K562 (cell line): Measurements from ENCODE around the gene ATG14. TPM values are rescaled to one million over a fixed set of nuclear protein-coding genes. Genes with fewer than 3 reads are reported as not detected.

Experiments
- ATAC-seq: fragments of 200-7000 bp; cut with Tn5 transposase; 3 replicates; pipeline ENCODE4 v1.9.1; 2020; ENCODE audit warnings: moderate library complexity
- BruUV-seq: library from RNA; stranded (reverse); fragments of 400-500 nt; replicated peaks from 2 replicates; lab custom pipeline; 2021; lab: Mats Ljungman, UMichigan
- CTCF ChIA-PET: fragments of 300-600 bp; formaldehyde crosslinking; extraction: SDS; loops from one replicate; lab custom pipeline; 2021; ENCODE audit warnings: low intra/inter-chr PET ratio; lab: Yijun Ruan, JAX
- POLR2A ChIA-PET: fragments of 300-600, 350-650 bp; sonication (Branson Sonifier 250); formaldehyde crosslinking; extraction: SDS; loops from one replicate; lab custom pipeline; 2021; ENCODE audit warnings: antibody characterized with exemption, inconsistent platforms; lab: Yijun Ruan, JAX
- DNase-seq, 4 experiments: peaks; one replicate each; pipeline versions ENCODE4 v3.0.0 to v3.0.0-alpha.2; 2011 to 2018; ENCODE audit warnings: low spot score in 3 of 4, mixed read lengths in 3 of 4; ENCODE audit errors: extremely low read depth in 1 of 4
- FAIRE-seq: peaks from 2 replicates; lab custom pipeline; 2011; peaks lifted over from hg19 to GRCh38; lab: Jason Lieb, UNC
- H2AFZ ChIP-seq: 2 replicates; pipeline ENCODE4 v1.6.0; 2011; ENCODE audit warnings: low read depth, low read length, control low read depth, inconsistent platforms
- H3K27ac ChIP-seq: fragments of 200-600 bp; 3 replicates; pipeline ENCODE4 v1.8.0; 2011; ENCODE audit warnings: low read depth, mild to moderate bottlenecking, control low read depth, inconsistent platforms, low read length, moderate library complexity, mixed read lengths; ENCODE audit errors: extremely low read depth
- H3K27me3 ChIP-seq, 2 experiments: fragments of 300-600 bp in 1 of 2; 2 replicates in 1 of 2; 3 replicates in 1 of 2; pipeline versions ENCODE4 v1.6.0 to v1.8.0; 2011; ENCODE audit warnings: inconsistent platforms in 2 of 2, low read length in 2 of 2, mild to moderate bottlenecking in 1 of 2, mixed read lengths in 1 of 2, moderate library complexity in 1 of 2; ENCODE audit not compliant: control insufficient read depth in 2 of 2, insufficient read depth in 2 of 2
- H3K36me3 ChIP-seq: fragments of 300-600 bp; 3 replicates; pipeline ENCODE4 v1.8.0; 2011; ENCODE audit warnings: mild to moderate bottlenecking, low read length, inconsistent platforms; ENCODE audit not compliant: control insufficient read depth, insufficient read depth
- H3K4me1 ChIP-seq, 2 experiments: fragments of 200-600 bp in 1 of 2; replicated peaks in 1 of 2; 2 replicates in 1 of 2; 3 replicates in 1 of 2; pipeline versions ENCODE4 v1.5.1 to v1.8.0; 2011; ENCODE audit warnings: inconsistent platforms in 2 of 2, low read length in 2 of 2, mild to moderate bottlenecking in 1 of 2, mixed read lengths in 1 of 2, moderate library complexity in 1 of 2; ENCODE audit not compliant: control insufficient read depth in 2 of 2, insufficient read depth in 2 of 2
- H3K4me2 ChIP-seq: 2 replicates; pipeline ENCODE4 v1.6.1; 2011; ENCODE audit warnings: low read length, control low read depth, inconsistent platforms, mixed read lengths; ENCODE audit not compliant: insufficient read depth
- H3K4me3 ChIP-seq: fragments of 200-600 bp; sonication (generic), shearing (Covaris generic); 2 replicates; pipeline ENCODE4 v1.5.1; 2016; ENCODE audit warnings: control low read depth, inconsistent platforms
- H3K79me2 ChIP-seq: fragments of 200-600 bp; 3 replicates; pipeline ENCODE4 v1.8.0; 2011; ENCODE audit warnings: low read length, inconsistent platforms; ENCODE audit not compliant: control insufficient read depth, insufficient read depth
- H3K9ac ChIP-seq, 2 experiments: 2 replicates each; pipeline versions ENCODE4 v1.6.0 to v1.6.1; 2011; ENCODE audit warnings: low read depth in 2 of 2, low read length in 2 of 2, control low read depth in 1 of 2, inconsistent platforms in 1 of 2, mild to moderate bottlenecking in 1 of 2, mixed read lengths in 1 of 2; ENCODE audit not compliant: insufficient read depth in 1 of 2
- H3K9me1 ChIP-seq: one replicate; pipeline ENCODE4 v1.6.0; 2011; ENCODE audit warnings: inconsistent platforms, mild to moderate bottlenecking, low read length, moderate library complexity; ENCODE audit not compliant: control insufficient read depth, insufficient read depth
- H3K9me3 ChIP-seq: replicated peaks from 2 replicates; pipeline ENCODE4 v1.5.1; 2011; ENCODE audit warnings: low read depth, low read length, inconsistent platforms; ENCODE audit not compliant: control insufficient read depth, insufficient read depth
- H4K20me1 ChIP-seq: replicated peaks from 2 replicates; pipeline ENCODE4 v1.6.1; 2011; ENCODE audit warnings: low read length, inconsistent platforms, mixed read lengths; ENCODE audit not compliant: control insufficient read depth, insufficient read depth
- CEBPB ChIP-seq: fragments of 450-650 bp; IDR thresholded peaks from 2 replicates; pipeline ENCODE4 v1.6.1; 2016; ENCODE audit warnings: missing genetic modification characterization, missing compliant biosample characterization
- HMGN3 ChIP-seq: IDR thresholded peaks from 2 replicates; pipeline ENCODE4 v1.6.1; 2011; ENCODE audit warnings: borderline replicate concordance, low read depth, mild to moderate bottlenecking, mixed read lengths, low read length; ENCODE audit not compliant: insufficient read length; ENCODE audit errors: extremely low read depth
- PURB ChIP-seq: sonication (generic); formaldehyde crosslinking; IDR thresholded peaks from 2 replicates; pipeline ENCODE4 v1.9.0; 2021; ENCODE audit warnings: low read depth, mild to moderate bottlenecking, missing genetic modification reagents
- ZNF23 ChIP-seq: fragments of 250-450 bp; sonication (Bioruptor Pico); IDR thresholded peaks from 2 replicates; pipeline ENCODE4 v1.4.0; 2020; ENCODE audit warnings: mild to moderate bottlenecking
- ZNF778 ChIP-seq: fragments of 450-650 bp; formaldehyde crosslinking; IDR thresholded peaks from 2 replicates; pipeline ENCODE4 v1.4.0; 2020; ENCODE audit warnings: mild to moderate bottlenecking, moderate library complexity
- WGBS: fragments of 100-300 bp; shearing (Covaris generic); methylation state at CpG from one replicate; pipeline ENCODE4 v1.1.6; 2016; ENCODE audit warnings: low coverage, mixed read lengths; ENCODE audit not compliant: insufficient coverage; ENCODE audit errors: missing lambda C conversion rate; 5-methylcytosine and 5-hydroxymethylcytosine counted together
- in situ Hi-C: fragments of 300-500 bp; cut with MboI; formaldehyde crosslinking; loops from 4 replicates; pipeline ENCODE4 v1.15.0; 2018; ENCODE audit warnings: inconsistent platforms, mixed read lengths
- intact Hi-C: fragments of 100-400 bp; cut with micrococcal nuclease; formaldehyde crosslinking; loops from 2 replicates; pipeline ENCODE4 v1.14.2; 2022
- polyA plus RNA-seq, 8 experiments: library from polyadenylated mRNA; depleted of rRNA in 4 of 8; stranded (reverse) in 5 of 8; unstranded in 3 of 8; fragments of >200 nt; fragmentation: Nextera tagmentation in 2 of 8; fragmentation: Illumina TruSeq in 1 of 8; extraction: Ambion mirVana in 2 of 8; extraction: Trizol in 1 of 8; gene quantifications; 2 replicates each; pipeline versions ENCODE4 v1.2.1 to v1.2.3, GENCODE V29; 2011 to 2014; ENCODE audit warnings: inconsistent platforms in 1 of 8, missing spikeins in 1 of 8
- total RNA-seq, 7 experiments: library from RNA; depleted of rRNA in 6 of 7; stranded (reverse); fragments of >200 nt in 6 of 7; fragmentation: Illumina TruSeq in 2 of 7; extraction: Trizol in 2 of 7; gene quantifications; 2 replicates each; pipeline versions ENCODE4 v1.2.1 to v1.2.3, GENCODE V29; 2011 to 2021; ENCODE audit warnings: low replicate concordance in 1 of 7
- TF ChIP-seq, protein P1 (sequence below): IDR thresholded peaks from 2 replicates; pipeline ENCODE4 v1.6.1; 2011; ENCODE audit warnings: borderline replicate concordance, low read depth, mild to moderate bottlenecking, moderate library complexity, low read length; ENCODE audit not compliant: insufficient read depth, poor library complexity, severe bottlenecking

Gene ATG14
- total and polyA plus RNA-seq, 9 of the 15 experiments (the other 6 are each of a cell fraction or from before 2014, with no cell fraction given) = 0.55 to 4.2 (median 3.5) TPM

DNA sequence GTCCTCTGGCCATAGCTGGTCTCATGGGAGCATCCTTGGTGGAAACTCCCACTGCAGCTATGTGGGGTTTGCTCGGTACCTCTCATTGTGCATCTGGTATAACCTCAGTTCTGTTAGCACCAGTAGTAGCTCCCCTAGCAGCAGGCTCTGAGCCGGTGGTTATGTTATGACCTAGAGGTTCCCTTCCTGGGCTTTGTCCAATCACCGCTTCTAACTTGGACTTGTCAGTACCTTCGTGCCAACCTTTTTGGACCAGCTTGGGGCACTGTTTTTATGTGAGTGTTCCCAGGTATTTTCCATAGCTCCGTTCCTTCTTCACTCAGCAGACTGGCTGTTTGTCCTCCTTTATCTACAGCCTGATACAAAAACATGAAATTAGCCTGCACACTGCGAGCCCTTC is 55.7 kb downstream of the ATG14 start:
- no peak overlapping the region for H3K4me3 ChIP-seq
- ChIA-PET POLR2A (interaction anchor here (0.8 to 1.0 kb wide), 2 partner anchors 11 to 19 kb away, joined by 3 read pairs; no protein-coding TSS in a partner anchor), CTCF (interaction anchor here (0.6 kb wide), 1 partner anchor 266 kb away, joined by 3 read pairs; no protein-coding TSS in a partner anchor)
- no peak for TF ChIP-seq ZNF778 (CRISPR knock-in tag)
- no peak for TF ChIP-seq HMGN3
- no peak for TF ChIP-seq CEBPB (tag)
- TF ChIP-seq ZNF23 = no peak
- TF ChIP-seq, protein P1, sequence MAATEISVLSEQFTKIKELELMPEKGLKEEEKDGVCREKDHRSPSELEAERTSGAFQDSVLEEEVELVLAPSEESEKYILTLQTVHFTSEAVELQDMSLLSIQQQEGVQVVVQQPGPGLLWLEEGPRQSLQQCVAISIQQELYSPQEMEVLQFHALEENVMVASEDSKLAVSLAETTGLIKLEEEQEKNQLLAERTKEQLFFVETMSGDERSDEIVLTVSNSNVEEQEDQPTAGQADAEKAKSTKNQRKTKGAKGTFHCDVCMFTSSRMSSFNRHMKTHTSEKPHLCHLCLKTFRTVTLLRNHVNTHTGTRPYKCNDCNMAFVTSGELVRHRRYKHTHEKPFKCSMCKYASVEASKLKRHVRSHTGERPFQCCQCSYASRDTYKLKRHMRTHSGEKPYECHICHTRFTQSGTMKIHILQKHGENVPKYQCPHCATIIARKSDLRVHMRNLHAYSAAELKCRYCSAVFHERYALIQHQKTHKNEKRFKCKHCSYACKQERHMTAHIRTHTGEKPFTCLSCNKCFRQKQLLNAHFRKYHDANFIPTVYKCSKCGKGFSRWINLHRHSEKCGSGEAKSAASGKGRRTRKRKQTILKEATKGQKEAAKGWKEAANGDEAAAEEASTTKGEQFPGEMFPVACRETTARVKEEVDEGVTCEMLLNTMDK = no peak
- TF ChIP-seq PURB (CRISPR knock-in tag) = no peak
- H3K36me3 ChIP-seq = peaks cover 37% of the 10 kb centered on the region
- no peak overlapping the region for H2AFZ ChIP-seq
- H3K9me1 ChIP-seq = no peaks in the 10 kb centered on the region
- H3K9ac ChIP-seq = no peak overlapping the region
- no TSS peak for BruUV-seq
- H3K27ac ChIP-seq = no peak overlapping the region
- in situ Hi-C loops = no loop called here
- H3K4me2 ChIP-seq = no peak overlapping the region
- no peak for DNase-seq
- FAIRE-seq = no peak
- intact Hi-C loops = loop anchor here (2.0 kb wide), 2 partner anchors 85 to 143 kb away; partner anchors contain the start of gene FBXO34
- H3K27me3 ChIP-seq = no peaks in the 10 kb centered on the region
- no peaks in the 10 kb centered on the region for H4K20me1 ChIP-seq
- ATAC-seq = no peak
- 100% methylated on average over 3 of the region's 6 CpGs for WGBS
- H3K4me1 ChIP-seq = no peaks in the 10 kb centered on the region
- no peaks in the 10 kb centered on the region for H3K9me3 ChIP-seq
- H3K79me2 ChIP-seq = no peaks in the 10 kb centered on the region
